Trophoblast cell (in vitro differentiated cells and primary cell): ENCODE measurements around the gene HIGD1C.
A peak's percentile ranks its signal among the peaks of the same experiment; 100 is the strongest.

Experiments
- DNase-seq, 2 donors: peaks; one replicate each; pipeline ENCODE4 v3.0.0-alpha.2; 2016
- H2AFZ ChIP-seq: 2 replicates; pipeline ENCODE4 v1.6.1; 2013; ENCODE audit warnings: low read length, moderate library complexity, mild to moderate bottlenecking; ENCODE audit not compliant: insufficient read depth, poor library complexity
- H2AK5ac ChIP-seq: 2 replicates; pipeline ENCODE4 v1.6.1; 2013; ENCODE audit warnings: mild to moderate bottlenecking, low read length
- H2BK120ac ChIP-seq: 2 replicates; pipeline ENCODE4 v1.6.1; 2013; ENCODE audit warnings: low read length, mild to moderate bottlenecking, moderate library complexity; ENCODE audit not compliant: insufficient read depth, poor library complexity
- H2BK12ac ChIP-seq: 2 replicates; pipeline ENCODE4 v1.6.1; 2013; ENCODE audit warnings: mild to moderate bottlenecking, low read length, moderate library complexity
- H2BK5ac ChIP-seq: 2 replicates; pipeline ENCODE4 v1.6.1; 2013; ENCODE audit warnings: low read length, low read depth, moderate library complexity, mild to moderate bottlenecking; ENCODE audit not compliant: poor library complexity
- H3K14ac ChIP-seq: 2 replicates; pipeline ENCODE4 v1.6.1; 2013; ENCODE audit warnings: mild to moderate bottlenecking, low read length
- H3K18ac ChIP-seq: 2 replicates; pipeline ENCODE4 v1.6.1; 2013; ENCODE audit warnings: mild to moderate bottlenecking, low read length
- H3K23ac ChIP-seq: 2 replicates; pipeline ENCODE4 v1.6.1; 2013; ENCODE audit warnings: low read length
- H3K27ac ChIP-seq: 2 replicates; pipeline ENCODE4 v1.5.1; 2013; ENCODE audit warnings: low read depth, mild to moderate bottlenecking, inconsistent platforms, low read length, moderate library complexity
- H3K27me3 ChIP-seq: 2 replicates; pipeline ENCODE4 v1.6.1; 2013; ENCODE audit warnings: inconsistent platforms, mild to moderate bottlenecking, low read length, moderate library complexity; ENCODE audit not compliant: insufficient read depth
- H3K36me3 ChIP-seq, 2 experiments: 1 replicate in 1 of 2; 2 replicates in 1 of 2; pipeline ENCODE4 v1.6.1; 2013; ENCODE audit warnings: low read length in 2 of 2, mild to moderate bottlenecking in 2 of 2, moderate library complexity in 1 of 2; ENCODE audit not compliant: insufficient read depth in 2 of 2, control insufficient read depth in 1 of 2
- H3K4ac ChIP-seq: 2 replicates; pipeline ENCODE4 v1.6.1; 2013; ENCODE audit warnings: low read depth, mild to moderate bottlenecking, low read length, moderate library complexity
- H3K4me1 ChIP-seq, 2 experiments: 1 replicate in 1 of 2; 2 replicates in 1 of 2; pipeline ENCODE4 v1.6.1; 2013; ENCODE audit warnings: low read length in 2 of 2, mild to moderate bottlenecking in 2 of 2, moderate library complexity in 1 of 2; ENCODE audit not compliant: insufficient read depth in 2 of 2, control insufficient read depth in 1 of 2
- H3K4me2 ChIP-seq: 2 replicates; pipeline ENCODE4 v1.6.1; 2013; ENCODE audit warnings: inconsistent platforms, mild to moderate bottlenecking, low read length, moderate library complexity
- H3K4me3 ChIP-seq: 2 replicates; pipeline ENCODE4 v1.5.1; 2013; ENCODE audit warnings: mild to moderate bottlenecking, low read depth, low read length, inconsistent platforms
- H3K79me1 ChIP-seq: one replicate; pipeline ENCODE4 v1.6.1; 2013; ENCODE audit warnings: low read length
- H3K79me2 ChIP-seq: 2 replicates; pipeline ENCODE4 v1.6.1; 2013; ENCODE audit warnings: low read length, mild to moderate bottlenecking; ENCODE audit not compliant: control insufficient read depth, insufficient read depth, poor library complexity
- H3K9ac ChIP-seq: 2 replicates; pipeline ENCODE4 v1.6.1; 2013; ENCODE audit warnings: mild to moderate bottlenecking, low read length
- H3K9me3 ChIP-seq: 2 replicates; pipeline ENCODE4 v1.6.1; 2013; ENCODE audit warnings: low read depth, mild to moderate bottlenecking, control low read depth, inconsistent platforms, low read length; ENCODE audit not compliant: insufficient read depth
- H4K12ac ChIP-seq: 2 replicates; pipeline ENCODE4 v1.6.1; 2013; ENCODE audit warnings: low read depth, mild to moderate bottlenecking, low read length, moderate library complexity
- H4K8ac ChIP-seq: 2 replicates; pipeline ENCODE4 v1.6.1; 2013; ENCODE audit warnings: low read depth, mild to moderate bottlenecking, low read length, moderate library complexity
- H4K91ac ChIP-seq: one replicate; pipeline ENCODE4 v1.6.1; 2013; ENCODE audit warnings: low read depth, mild to moderate bottlenecking, low read length, moderate library complexity
- WGBS: extraction: QIAGEN DNeasy Blood & Tissue Kit; methylation state at CpG from one replicate; pipeline ENCODE4 v1.1.7; 2013; ENCODE audit warnings: missing lambda C conversion rate; ENCODE audit not compliant: insufficient read length, insufficient coverage; ENCODE audit errors: extremely low coverage; 5-methylcytosine and 5-hydroxymethylcytosine counted together

Gene HIGD1C

DNA sequence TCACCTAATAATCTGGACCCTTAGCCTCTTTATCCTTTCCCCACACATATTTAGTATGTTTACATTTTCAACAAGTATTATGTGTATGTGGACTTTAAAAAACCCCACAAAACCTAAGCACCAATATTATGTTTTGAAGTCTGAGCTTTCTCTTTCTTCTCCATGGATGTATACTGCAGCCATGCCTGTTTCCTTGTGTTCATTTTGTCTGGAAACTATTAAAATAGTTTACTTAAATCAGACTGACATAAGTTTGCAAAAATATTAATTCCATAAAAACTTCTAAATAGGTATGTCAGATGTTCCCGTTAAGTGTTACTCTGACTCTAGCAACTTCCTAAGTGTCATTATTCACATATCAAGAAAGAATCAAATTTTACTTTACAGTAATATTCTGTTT, 2.9 kb downstream of the HIGD1C start:
- H2AK5ac ChIP-seq = no peak overlapping the region
- no peak overlapping the region for H2BK5ac ChIP-seq
- H4K12ac ChIP-seq = no peak overlapping the region
- DNase-seq = no peak
- H3K27ac ChIP-seq = no peak overlapping the region
- H2BK12ac ChIP-seq = no peak overlapping the region
- no peak overlapping the region for H4K8ac ChIP-seq
- no peaks in the 10 kb centered on the region for H3K27me3 ChIP-seq
- H3K23ac ChIP-seq = no peak overlapping the region
- no peak overlapping the region for H3K14ac ChIP-seq
- WGBS = no CpG with 5 or more reads among the region's 1 CpG
- no peak overlapping the region for H2BK120ac ChIP-seq
- H2AFZ ChIP-seq = no peak overlapping the region
- no peak overlapping the region for H3K9ac ChIP-seq
- no peak overlapping the region for H4K91ac ChIP-seq
- H3K9me3 ChIP-seq = no peaks in the 10 kb centered on the region
- no peaks in the 10 kb centered on the region for H3K36me3 ChIP-seq
- H3K4me2 ChIP-seq = no peak overlapping the region
- H3K18ac ChIP-seq = no peak overlapping the region
- H3K4me1 ChIP-seq = no peaks in the 10 kb centered on the region
- no peaks in the 10 kb centered on the region for H3K79me1 ChIP-seq
- H3K4me3 ChIP-seq = no peak overlapping the region
- no peaks in the 10 kb centered on the region for H3K79me2 ChIP-seq
- no peak overlapping the region for H3K4ac ChIP-seq

GRCh38 chr12:50955697-50956096, 3.4 kb downstream of the HIGD1C start:
- no peaks in the 10 kb centered on the region for H3K9me3 ChIP-seq
- H3K4ac ChIP-seq = no peak overlapping the region
- no peak overlapping the region for H2AFZ ChIP-seq
- H3K9ac ChIP-seq = no peak overlapping the region
- H2BK12ac ChIP-seq = no peak overlapping the region
- no peak overlapping the region for H2BK120ac ChIP-seq
- no peak overlapping the region for H2AK5ac ChIP-seq
- no peaks in the 10 kb centered on the region for H3K79me2 ChIP-seq
- no peak overlapping the region for H4K12ac ChIP-seq
- no peaks in the 10 kb centered on the region for H3K4me1 ChIP-seq
- no peak overlapping the region for H3K18ac ChIP-seq
- no peak overlapping the region for H3K14ac ChIP-seq
- no CpG with 5 or more reads among the region's 2 CpGs for WGBS
- H3K79me1 ChIP-seq = no peaks in the 10 kb centered on the region
- H2BK5ac ChIP-seq = no peak overlapping the region
- H4K8ac ChIP-seq = no peak overlapping the region
- no peak overlapping the region for H3K4me2 ChIP-seq
- H4K91ac ChIP-seq = no peak overlapping the region
- no peak overlapping the region for H3K23ac ChIP-seq
- DNase-seq = no peak
- H3K27ac ChIP-seq = no peak overlapping the region
- no peak overlapping the region for H3K4me3 ChIP-seq
- no peaks in the 10 kb centered on the region for H3K27me3 ChIP-seq
- H3K36me3 ChIP-seq = no peaks in the 10 kb centered on the region

- Histone ChIP-seq H3K14ac (no peak overlapping the region), H4K91ac (no peak overlapping the region), H3K9ac (no peak overlapping the region), H2AK5ac (no peak overlapping the region), H3K9me3 (no peaks in the 10 kb centered on the region), H2AFZ (no peak overlapping the region), H3K27me3 (no peaks in the 10 kb centered on the region), H2BK120ac (no peak overlapping the region), H3K79me1 (no peaks in the 10 kb centered on the region), H4K12ac (no peak overlapping the region), H3K23ac (no peak overlapping the region), H3K4ac (no peak overlapping the region), H3K27ac (no peak overlapping the region), H3K4me1 (no peaks in the 10 kb centered on the region), H2BK12ac (no peak overlapping the region), H2BK5ac (no peak overlapping the region), H3K36me3 (no peaks in the 10 kb centered on the region), H3K4me3 (no peak overlapping the region), H3K18ac (no peak overlapping the region), H3K4me2 (no peak overlapping the region), H3K79me2 (no peaks in the 10 kb centered on the region), H4K8ac (no peak overlapping the region)
- DNase-seq = no peak
These were observed 7.8 kb downstream of the HIGD1C start for GRCh38 chr12:50960130-50960529.

- no peak overlapping the region for H2BK120ac ChIP-seq
- H3K4me2 ChIP-seq = no peak overlapping the region
- no peak overlapping the region for H2BK5ac ChIP-seq
- H3K4me3 ChIP-seq = no peak overlapping the region
- H3K79me2 ChIP-seq = no peaks in the 10 kb centered on the region
- H3K18ac ChIP-seq = no peak overlapping the region
- no peak overlapping the region for H3K14ac ChIP-seq
- no peak overlapping the region for H4K91ac ChIP-seq
- H2AK5ac ChIP-seq = no peak overlapping the region
- no peaks in the 10 kb centered on the region for H3K27me3 ChIP-seq
- no peak overlapping the region for H3K27ac ChIP-seq
- no peak overlapping the region for H3K4ac ChIP-seq
- H3K4me1 ChIP-seq = no peaks in the 10 kb centered on the region
- no peaks in the 10 kb centered on the region for H3K9me3 ChIP-seq
- no peaks in the 10 kb centered on the region for H3K36me3 ChIP-seq
- WGBS = no CpG with 5 or more reads among the region's 4 CpGs
- H2AFZ ChIP-seq = no peak overlapping the region
- H3K23ac ChIP-seq = no peak overlapping the region
- no peak overlapping the region for H2BK12ac ChIP-seq
- DNase-seq = peak in 1 of 2 donors; percentile 48
- H4K12ac ChIP-seq = no peak overlapping the region
- H3K79me1 ChIP-seq = no peaks in the 10 kb centered on the region
- H3K9ac ChIP-seq = no peak overlapping the region
- H4K8ac ChIP-seq = no peak overlapping the region
These were observed 9.4 kb downstream of the HIGD1C start for GRCh38 chr12:50961708-50962107.
